HepG2 (cell line): ENCODE measurements around the gene GPS1. TPM values are rescaled to one million over a fixed set of nuclear protein-coding genes. Genes with fewer than 3 reads are reported as not detected.

Experiments
- CCDC6 ChIP-seq: sonication (generic); formaldehyde crosslinking; IDR thresholded peaks from 2 replicates; pipeline ENCODE4 v1.8.1; 2022; ENCODE audit warnings: mild to moderate bottlenecking, missing genetic modification reagents, moderate library complexity
- GABPA ChIP-seq, 2 experiments: IDR thresholded peaks; 2 replicates each; pipeline ENCODE4 v1.6.1; 2011 to 2016; ENCODE audit warnings: low read depth in 2 of 2, low read length in 1 of 2, missing biosample characterization in 1 of 2, missing genetic modification characterization in 1 of 2
- HIVEP1 ChIP-seq: sonication (generic); formaldehyde crosslinking; IDR thresholded peaks from 2 replicates; pipeline ENCODE4 v1.4.0; 2020; ENCODE audit warnings: mild to moderate bottlenecking, missing genetic modification reagents
- MIER2 ChIP-seq: IDR thresholded peaks from 2 replicates; pipeline ENCODE4 v1.6.1; 2016; ENCODE audit warnings: missing biosample characterization, missing genetic modification reagents
- NFKBIZ ChIP-seq: IDR thresholded peaks from 2 replicates; pipeline ENCODE4 v1.6.1; 2018; ENCODE audit warnings: missing genetic modification reagents, missing compliant biosample characterization
- RAD21 ChIP-seq: fragments of 450-650 bp; formaldehyde crosslinking; IDR thresholded peaks from 2 replicates; pipeline ENCODE4 v1.5.0; 2020; ENCODE audit warnings: mild to moderate bottlenecking
- RARG ChIP-seq: sonication (generic); formaldehyde crosslinking; IDR thresholded peaks from 2 replicates; pipeline ENCODE4 v1.4.0; 2020; ENCODE audit warnings: low read depth, mild to moderate bottlenecking, missing genetic modification reagents
- SMYD3 ChIP-seq: sonication (generic); formaldehyde crosslinking; IDR thresholded peaks from 2 replicates; pipeline ENCODE4 v1.8.1; 2023; ENCODE audit warnings: mild to moderate bottlenecking, missing genetic modification reagents
- ZFP62 ChIP-seq: sonication (generic); formaldehyde crosslinking; IDR thresholded peaks from 2 replicates; pipeline ENCODE4 v1.4.0; 2020; ENCODE audit warnings: missing genetic modification reagents
- ZNF20 ChIP-seq: sonication (generic); formaldehyde crosslinking; IDR thresholded peaks from 2 replicates; pipeline ENCODE4 v1.4.0; 2020; ENCODE audit warnings: mild to moderate bottlenecking, moderate library complexity, missing genetic modification reagents
- ZNF670 ChIP-seq: sonication (generic); formaldehyde crosslinking; IDR thresholded peaks from 2 replicates; pipeline ENCODE4 v1.8.0; 2022; ENCODE audit warnings: mild to moderate bottlenecking, missing genetic modification reagents, borderline replicate concordance
- ZNF703 ChIP-seq: sonication (generic); formaldehyde crosslinking; IDR thresholded peaks from 2 replicates; pipeline ENCODE4 v1.5.1; 2020; ENCODE audit warnings: missing genetic modification reagents, mild to moderate bottlenecking, moderate library complexity, borderline replicate concordance
- polyA plus RNA-seq, 8 experiments: library from polyadenylated mRNA; depleted of rRNA in 3 of 8; stranded (reverse) in 7 of 8; unstranded in 1 of 8; fragments of >200 nt; fragmentation: Illumina TruSeq in 4 of 8; extraction: Trizol in 4 of 8; gene quantifications; 2 replicates each; pipeline versions ENCODE4 v1.2.1 to v1.2.3, GENCODE V29; 2011 to 2016; ENCODE audit warnings: low read depth in 4 of 8, missing spikeins in 1 of 8, mixed read lengths in 1 of 8; ENCODE audit not compliant: insufficient read depth in 1 of 8
- total RNA-seq, 5 experiments: library from RNA; depleted of rRNA; stranded (reverse); fragments of >200 nt; fragmentation: Illumina TruSeq; extraction: Trizol; gene quantifications; 2 replicates each; pipeline ENCODE4 v1.2.3, GENCODE V29; 2016; ENCODE audit warnings: low read depth in 1 of 5
- TF ChIP-seq, protein P1 (sequence below): sonication (generic); IDR thresholded peaks from 2 replicates; pipeline ENCODE4 v1.6.1; 2016; ENCODE audit warnings: low read depth, borderline replicate concordance
- TF ChIP-seq, protein P2 (sequence below): sonication (generic); formaldehyde crosslinking; IDR thresholded peaks from 2 replicates; pipeline ENCODE4 v1.4.0; 2020; ENCODE audit warnings: missing genetic modification reagents; ENCODE audit errors: not compliant biosample characterization
- TF ChIP-seq, protein P3 (sequence below): sonication (generic); formaldehyde crosslinking; IDR thresholded peaks from 2 replicates; pipeline ENCODE4 v1.4.0; 2020; ENCODE audit warnings: missing genetic modification reagents, borderline replicate concordance
- TF ChIP-seq, protein P4 (sequence below): sonication (generic); formaldehyde crosslinking; IDR thresholded peaks from 2 replicates; pipeline ENCODE4 v1.8.0; 2022; ENCODE audit warnings: missing genetic modification reagents, low read depth, mild to moderate bottlenecking, borderline replicate concordance
- TF ChIP-seq, protein P5 (sequence below): IDR thresholded peaks from 2 replicates; pipeline ENCODE4 v1.6.1; 2016; ENCODE audit warnings: missing biosample characterization, missing genetic modification reagents, low read depth
- TF ChIP-seq, protein P6 (sequence below): sonication (generic); formaldehyde crosslinking; IDR thresholded peaks from 2 replicates; pipeline ENCODE4 v1.4.0; 2020; ENCODE audit warnings: missing genetic modification reagents, low read depth, mild to moderate bottlenecking, borderline replicate concordance

Gene GPS1
- total and polyA plus RNA-seq, 2 of the 13 experiments (the other 11 are each of a cell fraction or from before 2014, with no cell fraction given) = 124 to 128 TPM

DNA sequence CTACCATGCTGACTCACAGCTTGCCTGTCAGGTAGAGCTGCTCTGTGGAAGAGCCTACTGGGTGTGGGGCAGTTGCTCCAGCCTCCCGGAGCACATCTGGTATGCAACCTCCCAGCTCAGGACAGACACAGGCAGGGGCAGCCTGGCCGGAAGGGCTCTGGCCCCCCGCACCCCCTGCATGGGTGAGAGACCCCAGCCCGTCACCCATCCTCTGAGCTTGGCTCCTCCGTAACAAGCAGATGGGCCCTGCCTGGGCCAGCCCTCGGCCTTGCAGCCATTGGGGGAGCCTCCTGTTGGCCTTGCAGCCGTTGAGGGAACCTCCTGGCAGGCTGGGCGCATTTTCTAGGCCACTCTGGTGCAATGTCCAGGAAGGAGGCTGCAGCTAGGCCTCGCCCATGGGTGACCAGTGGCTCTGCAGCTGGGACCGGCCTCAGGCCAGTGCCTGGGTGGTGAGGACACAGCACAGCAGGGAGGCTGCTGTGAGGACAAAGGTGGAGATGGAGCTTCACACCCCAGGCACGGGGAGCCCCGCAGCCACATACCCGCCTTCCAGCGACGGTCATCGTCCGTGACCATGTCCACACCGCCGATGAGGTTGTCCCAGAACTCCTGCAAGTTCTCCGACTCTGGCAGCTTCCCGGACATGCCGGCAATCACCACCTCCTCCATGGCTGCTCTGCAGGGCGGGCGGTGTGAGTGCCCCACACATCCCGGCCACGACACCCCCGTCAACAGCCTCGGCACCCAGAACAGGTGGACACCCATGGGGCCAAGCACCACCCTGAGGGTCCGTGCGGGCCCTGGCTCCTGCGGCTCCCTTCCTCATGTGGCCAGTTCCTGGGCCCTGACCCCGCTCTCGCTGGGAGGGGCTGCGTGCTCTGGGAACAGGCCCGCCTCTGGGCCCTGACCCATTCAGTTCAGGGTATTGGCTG, 44.3 kb downstream of the GPS1 start (continued):
- TF ChIP-seq, protein P1, sequence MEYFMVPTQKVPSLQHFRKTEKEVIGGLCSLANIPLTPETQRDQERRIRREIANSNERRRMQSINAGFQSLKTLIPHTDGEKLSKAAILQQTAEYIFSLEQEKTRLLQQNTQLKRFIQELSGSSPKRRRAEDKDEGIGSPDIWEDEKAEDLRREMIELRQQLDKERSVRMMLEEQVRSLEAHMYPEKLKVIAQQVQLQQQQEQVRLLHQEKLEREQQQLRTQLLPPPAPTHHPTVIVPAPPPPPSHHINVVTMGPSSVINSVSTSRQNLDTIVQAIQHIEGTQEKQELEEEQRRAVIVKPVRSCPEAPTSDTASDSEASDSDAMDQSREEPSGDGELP = no peak
- TF ChIP-seq, protein P2, sequence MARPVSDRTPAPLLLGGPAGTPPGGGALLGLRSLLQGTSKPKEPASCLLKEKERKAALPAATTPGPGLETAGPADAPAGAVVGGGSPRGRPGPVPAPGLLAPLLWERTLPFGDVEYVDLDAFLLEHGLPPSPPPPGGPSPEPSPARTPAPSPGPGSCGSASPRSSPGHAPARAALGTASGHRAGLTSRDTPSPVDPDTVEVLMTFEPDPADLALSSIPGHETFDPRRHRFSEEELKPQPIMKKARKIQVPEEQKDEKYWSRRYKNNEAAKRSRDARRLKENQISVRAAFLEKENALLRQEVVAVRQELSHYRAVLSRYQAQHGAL (CRISPR knock-in tag) = no peak
- TF ChIP-seq ZNF670 (CRISPR knock-in tag) (no peak), RARG (CRISPR knock-in tag) (no peak), SMYD3 (CRISPR knock-in tag) (no peak), HIVEP1 (CRISPR knock-in tag) (peak; percentile 49), ZFP62 (no peak), GABPA (IDR thresholded peaks at IDR 0.05; ENCODE audit: low read depth, low read length) (no peak), GABPA (CRISPR knock-in tag; IDR thresholded peaks at IDR 0.05; ENCODE audit: low read depth) (no peak), MIER2 (CRISPR knock-in tag) (no peak), CCDC6 (no peak), ZNF703 (no peak), NFKBIZ (no peak), RAD21 (CRISPR knock-in tag) (no peak), ZNF20 (CRISPR knock-in tag) (no peak)
- TF ChIP-seq, protein P3, sequence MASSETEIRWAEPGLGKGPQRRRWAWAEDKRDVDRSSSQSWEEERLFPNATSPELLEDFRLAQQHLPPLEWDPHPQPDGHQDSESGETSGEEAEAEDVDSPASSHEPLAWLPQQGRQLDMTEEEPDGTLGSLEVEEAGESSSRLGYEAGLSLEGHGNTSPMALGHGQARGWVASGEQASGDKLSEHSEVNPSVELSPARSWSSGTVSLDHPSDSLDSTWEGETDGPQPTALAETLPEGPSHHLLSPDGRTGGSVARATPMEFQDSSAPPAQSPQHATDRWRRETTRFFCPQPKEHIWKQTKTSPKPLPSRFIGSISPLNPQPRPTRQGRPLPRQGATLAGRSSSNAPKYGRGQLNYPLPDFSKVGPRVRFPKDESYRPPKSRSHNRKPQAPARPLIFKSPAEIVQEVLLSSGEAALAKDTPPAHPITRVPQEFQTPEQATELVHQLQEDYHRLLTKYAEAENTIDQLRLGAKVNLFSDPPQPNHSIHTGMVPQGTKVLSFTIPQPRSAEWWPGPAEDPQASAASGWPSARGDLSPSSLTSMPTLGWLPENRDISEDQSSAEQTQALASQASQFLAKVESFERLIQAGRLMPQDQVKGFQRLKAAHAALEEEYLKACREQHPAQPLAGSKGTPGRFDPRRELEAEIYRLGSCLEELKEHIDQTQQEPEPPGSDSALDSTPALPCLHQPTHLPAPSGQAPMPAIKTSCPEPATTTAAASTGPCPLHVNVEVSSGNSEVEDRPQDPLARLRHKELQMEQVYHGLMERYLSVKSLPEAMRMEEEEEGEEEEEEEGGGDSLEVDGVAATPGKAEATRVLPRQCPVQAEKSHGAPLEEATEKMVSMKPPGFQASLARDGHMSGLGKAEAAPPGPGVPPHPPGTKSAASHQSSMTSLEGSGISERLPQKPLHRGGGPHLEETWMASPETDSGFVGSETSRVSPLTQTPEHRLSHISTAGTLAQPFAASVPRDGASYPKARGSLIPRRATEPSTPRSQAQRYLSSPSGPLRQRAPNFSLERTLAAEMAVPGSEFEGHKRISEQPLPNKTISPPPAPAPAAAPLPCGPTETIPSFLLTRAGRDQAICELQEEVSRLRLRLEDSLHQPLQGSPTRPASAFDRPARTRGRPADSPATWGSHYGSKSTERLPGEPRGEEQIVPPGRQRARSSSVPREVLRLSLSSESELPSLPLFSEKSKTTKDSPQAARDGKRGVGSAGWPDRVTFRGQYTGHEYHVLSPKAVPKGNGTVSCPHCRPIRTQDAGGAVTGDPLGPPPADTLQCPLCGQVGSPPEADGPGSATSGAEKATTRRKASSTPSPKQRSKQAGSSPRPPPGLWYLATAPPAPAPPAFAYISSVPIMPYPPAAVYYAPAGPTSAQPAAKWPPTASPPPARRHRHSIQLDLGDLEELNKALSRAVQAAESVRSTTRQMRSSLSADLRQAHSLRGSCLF (CRISPR knock-in tag) = no peak
- TF ChIP-seq, protein P4, sequence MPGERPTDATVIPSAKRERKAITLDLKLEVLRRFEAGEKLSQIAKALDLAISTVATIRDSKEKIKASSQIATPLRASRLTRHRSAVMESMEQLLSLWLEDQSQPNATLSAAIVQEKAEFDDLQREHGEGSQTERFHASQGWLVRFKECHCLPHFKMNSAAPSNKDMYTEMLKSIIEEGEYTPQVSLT (CRISPR knock-in tag) = no peak
- TF ChIP-seq, protein P5, sequence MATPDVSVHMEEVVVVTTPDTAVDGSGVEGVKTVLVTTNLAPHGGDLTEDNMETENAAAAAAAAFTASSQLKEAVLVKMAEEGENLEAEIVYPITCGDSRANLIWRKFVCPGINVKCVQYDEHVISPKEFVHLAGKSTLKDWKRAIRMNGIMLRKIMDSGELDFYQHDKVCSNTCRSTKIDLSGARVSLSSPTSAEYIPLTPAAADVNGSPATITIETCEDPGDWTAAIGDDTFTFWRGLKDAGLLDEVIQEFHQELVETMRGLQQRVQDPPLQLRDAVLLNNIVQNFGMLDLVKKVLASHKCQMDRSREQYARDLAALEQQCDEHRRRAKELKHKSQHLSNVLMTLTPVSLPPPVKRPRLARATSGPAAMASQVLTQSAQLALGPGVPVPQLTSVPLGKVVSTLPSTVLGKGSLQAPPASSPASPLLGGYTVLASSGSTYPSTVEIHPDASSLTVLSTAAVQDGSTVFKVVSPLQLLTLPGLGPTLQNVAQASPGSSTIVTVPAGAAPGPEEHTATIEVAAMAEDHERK = no peak
- TF ChIP-seq, protein P6, sequence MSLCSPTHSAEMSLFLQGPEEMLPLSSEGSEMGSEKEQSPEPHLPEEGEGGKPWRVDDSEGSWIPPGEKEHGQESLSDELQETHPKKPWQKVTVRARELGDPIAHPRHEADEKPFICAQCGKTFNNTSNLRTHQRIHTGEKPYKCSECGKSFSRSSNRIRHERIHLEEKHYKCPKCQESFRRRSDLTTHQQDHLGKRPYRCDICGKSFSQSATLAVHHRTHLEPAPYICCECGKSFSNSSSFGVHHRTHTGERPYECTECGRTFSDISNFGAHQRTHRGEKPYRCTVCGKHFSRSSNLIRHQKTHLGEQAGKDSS (CRISPR knock-in tag) = no peak
